SIG-M5 treated with dmso at 0.1 percent for 504 hours (cell line): ENCODE results near the gene PTPRJ.
A peak's percentile ranks its signal among the peaks of the same experiment; 100 is the strongest.
"Not testable (repeated sequence)": the region's sequence is repeated elsewhere in the genome, so short reads cannot be mapped to it uniquely, and the experiment has no call there.

Experiments
- DNase-seq: peaks from one replicate; lab custom pipeline; 2025; ENCODE audit not compliant: unreplicated experiment; lab: John Stamatoyannopoulos, UW

The PTPRJ gene

GRCh38 chr11:48107188-48107704, 126.9 kb downstream of the PTPRJ start:
- peak; percentile 75 for DNase-seq

DNA sequence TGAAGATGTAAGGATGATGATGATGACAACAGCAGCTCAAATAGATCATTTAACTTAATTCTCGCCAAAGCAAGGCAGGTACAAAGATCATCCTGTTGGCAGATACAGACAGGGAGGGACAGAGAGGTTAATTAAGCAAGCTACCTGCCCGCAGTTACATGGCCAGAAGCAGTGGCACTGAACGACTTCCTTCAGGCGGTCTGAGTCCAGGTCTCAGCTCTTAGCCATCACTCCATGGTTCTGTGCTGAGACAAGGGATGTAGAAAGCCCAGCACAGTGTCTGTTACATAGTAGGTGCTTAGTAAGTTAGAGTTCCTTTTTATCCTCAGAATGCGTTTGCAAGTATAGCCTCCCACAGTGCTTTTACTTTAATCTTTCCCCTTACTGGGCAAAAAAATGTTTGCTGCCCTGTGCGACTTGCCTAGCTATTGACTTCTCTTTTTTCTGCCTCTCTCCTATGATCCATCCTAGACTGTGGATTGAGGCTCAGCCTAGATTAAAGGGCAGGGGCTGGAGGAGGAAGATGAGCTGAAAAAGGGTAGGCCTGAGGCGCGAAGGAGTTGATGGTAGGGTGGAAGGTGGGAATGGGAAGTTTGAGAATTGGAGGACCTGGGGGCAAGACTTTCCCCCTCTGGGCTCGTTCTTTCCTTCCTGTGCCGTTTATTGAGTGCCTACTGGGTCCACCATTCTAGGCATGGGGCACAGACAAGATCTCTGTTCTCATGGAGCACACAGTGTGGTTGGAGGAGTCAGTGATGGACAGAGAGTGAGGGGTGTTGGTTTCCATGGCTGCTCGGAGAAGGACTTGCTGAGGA, 128.1 kb downstream of the PTPRJ start:
- DNase-seq = no peak

GRCh38 chr11:48109046-48109666, 128.8 kb downstream of the PTPRJ start:
- DNase-seq = peak; percentile 49

DNA sequence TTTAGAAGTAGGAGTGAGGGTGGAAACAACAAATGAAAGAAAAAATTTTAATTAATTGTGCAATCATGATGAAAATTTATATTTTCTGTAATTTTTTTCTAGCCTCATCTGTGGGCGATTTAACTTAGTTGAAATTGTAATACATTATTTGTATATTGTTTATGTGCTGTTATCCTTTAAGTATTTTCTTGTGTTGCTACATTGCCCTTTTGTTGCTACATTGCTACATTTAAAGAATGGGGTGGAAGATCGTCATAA, 130.1 kb downstream of the PTPRJ start:
- DNase-seq = no peak

- no peak for DNase-seq
Observed at GRCh38 chr11:48111891-48112290, 131.5 kb downstream of the PTPRJ start.

DNA sequence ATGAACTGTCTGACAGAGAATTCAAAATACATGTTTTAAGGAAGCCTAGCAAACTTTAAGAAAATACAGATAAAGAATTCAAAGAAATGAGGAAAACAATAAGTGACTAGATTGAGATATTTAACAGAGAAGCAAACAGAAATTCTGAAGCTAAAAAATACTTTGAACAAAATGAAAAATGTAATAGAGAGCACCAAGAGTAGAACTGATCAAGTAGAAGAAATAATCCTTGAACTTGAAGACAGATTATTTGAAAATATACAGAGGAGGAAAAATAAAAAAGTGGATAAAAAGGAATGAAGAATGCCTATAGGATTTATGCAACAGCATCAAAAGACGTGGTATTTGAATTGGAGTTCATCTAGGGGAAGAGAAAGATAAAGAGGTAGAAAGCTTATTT, 134.4 kb downstream of the PTPRJ start:
- DNase-seq = no peak

GRCh38 chr11:48116437-48117228, 136.3 kb downstream of the PTPRJ start:
- peak; percentile 39 for DNase-seq

DNA sequence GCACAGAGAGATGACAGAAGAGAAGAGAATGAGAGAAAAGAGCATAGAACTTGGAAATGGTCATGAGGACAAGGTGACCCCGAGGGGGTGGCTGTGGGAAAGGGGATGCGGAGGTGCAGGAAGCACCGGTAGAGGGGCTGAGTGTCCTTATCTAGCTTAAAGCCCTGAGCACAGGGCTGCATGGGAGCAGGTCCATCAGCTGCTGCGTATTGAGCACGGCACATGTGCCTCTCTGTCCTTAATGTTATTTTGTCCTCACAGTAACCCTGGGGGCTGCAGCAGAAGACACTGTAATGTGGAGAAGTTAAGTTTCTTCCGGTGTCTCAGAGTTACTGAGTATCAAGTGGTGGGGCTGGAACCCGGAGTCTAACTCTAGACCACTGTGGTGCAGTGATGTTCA, 141.9 kb downstream of the PTPRJ start:
- no peak for DNase-seq

GRCh38 chr11:48122656-48123055, 142.3 kb downstream of the PTPRJ start:
- no peak for DNase-seq

- DNase-seq = no peak
Observed at GRCh38 chr11:48123254-48123875, 143.0 kb downstream of the PTPRJ start.

GRCh38 chr11:48123934-48124755, 143.8 kb downstream of the PTPRJ start:
- no peak for DNase-seq

- no peak for DNase-seq
Observed at GRCh38 chr11:48124880-48125279, 144.5 kb downstream of the PTPRJ start.

- DNase-seq = no peak
Observed at GRCh38 chr11:48125866-48126265, 145.5 kb downstream of the PTPRJ start.

DNA sequence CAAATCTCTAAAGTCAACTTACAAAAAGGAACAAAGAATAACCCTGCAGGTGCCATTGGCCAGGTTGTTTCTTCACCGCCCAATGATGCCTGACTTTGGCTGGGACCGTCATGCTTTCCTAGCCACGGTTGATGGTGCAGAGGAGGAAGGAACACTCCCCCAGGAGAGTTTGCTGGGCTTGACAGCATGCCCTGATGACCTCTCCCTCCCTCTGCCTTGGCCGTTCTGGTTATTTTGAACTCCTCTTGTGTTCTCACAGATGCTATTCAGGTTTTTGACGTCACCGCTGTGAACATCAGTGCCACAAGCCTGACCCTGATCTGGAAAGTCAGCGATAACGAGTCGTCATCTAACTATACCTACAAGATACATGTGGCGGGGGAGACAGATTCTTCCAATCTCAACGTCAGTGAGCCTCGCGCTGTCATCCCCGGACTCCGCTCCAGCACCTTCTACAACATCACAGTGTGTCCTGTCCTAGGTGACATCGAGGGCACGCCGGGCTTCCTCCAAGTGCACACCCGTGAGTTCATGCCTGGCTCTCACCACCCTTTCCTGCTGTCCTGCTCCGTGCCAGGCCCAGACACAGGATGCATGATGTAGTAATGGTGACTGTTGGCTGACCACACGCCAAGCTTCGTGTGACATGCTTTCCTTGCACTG, 147.3 kb downstream of the PTPRJ start:
- DNase-seq = no peak

GRCh38 chr11:48129697-48130395, 149.5 kb downstream of the PTPRJ start:
- DNase-seq = no peak

DNA sequence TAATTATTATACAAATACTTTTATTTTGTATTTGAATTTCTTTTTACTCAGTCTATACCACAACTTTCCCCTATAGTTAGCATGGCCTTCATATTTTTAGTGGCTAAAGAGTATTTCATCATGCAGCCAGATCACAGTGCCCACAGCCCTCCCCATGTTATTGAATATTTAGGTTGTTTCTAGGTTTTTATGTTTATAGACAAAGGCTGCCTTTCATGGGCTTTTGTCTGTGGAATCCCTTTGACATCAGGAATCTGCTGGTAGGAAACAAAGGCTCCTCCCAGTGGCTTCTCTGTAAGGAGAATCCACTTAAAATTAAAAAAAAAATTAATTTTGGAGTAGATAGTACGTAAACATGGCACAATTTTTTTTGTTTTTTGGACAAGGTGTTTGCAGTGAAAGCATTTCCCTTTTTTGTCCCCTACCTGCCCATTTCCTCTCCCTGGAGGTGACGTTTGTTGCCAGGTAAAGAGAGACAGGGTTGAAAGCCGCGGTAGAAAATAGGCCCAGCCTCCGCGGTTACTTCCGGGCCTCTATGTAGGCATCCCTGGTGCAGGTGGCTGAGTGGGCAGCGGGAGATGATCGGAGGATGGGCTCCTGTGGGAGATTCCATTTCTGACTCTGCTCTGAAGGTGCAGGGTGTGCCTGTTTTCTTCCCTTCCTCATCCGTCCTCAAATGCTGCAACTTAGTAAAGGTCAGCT, 154.0 kb downstream of the PTPRJ start:
- no peak for DNase-seq

- DNase-seq = no peak
Observed at GRCh38 chr11:48138222-48138621, 157.9 kb downstream of the PTPRJ start.

GRCh38 chr11:48139896-48140295, 159.5 kb downstream of the PTPRJ start:
- not testable (repeated sequence) for DNase-seq
